KBM-7 (cell line): Measurements from ENCODE around the gene TLX2.
"Not testable (repeated sequence)": the region's sequence is repeated elsewhere in the genome, so short reads cannot be mapped to it uniquely, and the experiment has no call there.

ENCODE experiments used
- DNase-seq: peaks from one replicate; pipeline ENCODE4 v3.0.0-alpha.2; 2015
- in situ Hi-C: fragments of 300-500 bp; cut with MboI; formaldehyde crosslinking; loops from 2 replicates; pipeline ENCODE4 v1.14.3; 2020; ENCODE audit warnings: low sequenced_read_pairs, low pct_unique_long_range_greater_than_20kb, mixed read lengths

TLX2 gene

GRCh38 chr2:74514368-74515270 is at the start of gene TLX2:
TSS of gene TLX2 (plus strand) at chr2:74514450. CDS start at chr2:74514807, 357 bp downstream.
- DNase-seq, result no peak
- in situ Hi-C loops, result no loop called here

- DNase-seq, in situ Hi-C loops: not testable (repeated sequence)
Measured at GRCh38 chr2:74470742-74471141, 43.5 kb upstream of the TLX2 start.

GRCh38 chr2:74471332-74472065 is 42.8 kb upstream of the TLX2 start:
- in situ Hi-C loops, result no loop called here
- no peak for DNase-seq

- DNase-seq, result peak; percentile 95
- in situ Hi-C loops, result no loop called here
Measured at GRCh38 chr2:74472086-74472944, 41.9 kb upstream of the TLX2 start, which contains the start of gene MRPL53. TSS of gene MRPL53 (minus strand) at chr2:74472680. CDS start at chr2:74472660, 20 bp downstream.

DNA sequence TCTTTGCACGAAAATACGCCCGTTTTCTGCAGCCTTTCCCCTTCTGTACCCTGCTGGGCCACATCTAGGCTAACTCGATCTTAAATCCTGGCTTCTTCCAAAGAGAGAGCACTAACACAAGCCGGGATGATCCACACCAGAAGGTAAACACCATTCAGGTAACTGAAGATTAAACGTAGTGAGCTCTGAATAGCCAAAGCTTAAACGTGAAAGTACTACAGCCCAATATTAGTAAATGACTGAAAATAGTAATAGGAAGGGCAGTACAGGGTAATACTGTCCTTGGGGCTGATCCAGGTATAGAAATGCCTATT is 41.3 kb upstream of the TLX2 start:
- DNase-seq, result no peak
- in situ Hi-C loops, result no loop called here

DNA sequence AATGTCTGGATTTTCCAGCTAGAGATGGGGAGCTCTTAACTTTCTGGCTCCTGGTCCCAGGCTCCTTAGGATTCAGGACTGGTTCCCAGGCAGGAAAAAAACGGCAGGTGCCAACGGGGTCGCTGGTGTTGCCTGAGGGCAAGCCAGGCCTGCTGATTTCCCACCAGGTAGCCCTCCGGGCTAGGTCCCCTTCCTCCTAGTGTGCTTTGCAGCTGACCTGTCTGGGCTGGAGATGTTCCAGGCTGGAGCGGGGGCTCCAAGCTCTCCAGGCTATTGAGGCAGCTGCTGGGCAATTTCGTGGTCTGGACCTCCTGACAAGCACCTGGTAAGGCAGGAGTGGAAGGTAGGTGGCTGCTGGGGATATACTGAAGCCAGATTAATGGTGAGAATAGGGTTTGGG is 39.8 kb upstream of the TLX2 start:
- DNase-seq, result no peak

DNA sequence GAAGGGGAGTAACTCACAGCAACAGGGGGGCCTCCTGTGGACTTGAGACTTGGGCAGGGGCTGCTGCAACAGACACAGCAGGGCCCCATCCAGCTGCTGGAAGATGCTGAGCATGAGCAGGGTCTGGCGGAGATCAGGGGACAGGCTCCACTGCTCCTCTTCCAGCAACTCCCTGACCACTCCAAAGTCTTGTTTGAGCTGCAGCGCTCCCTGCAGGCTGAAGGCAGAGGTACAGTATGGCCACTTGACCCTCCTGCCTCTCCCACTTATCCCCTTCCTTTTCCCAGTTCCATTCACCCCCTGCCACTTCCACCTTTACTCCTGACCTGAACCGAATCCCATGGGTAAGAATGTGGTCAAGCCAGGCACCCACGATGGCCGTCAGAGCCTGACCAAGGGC is 39.4 kb upstream of the TLX2 start:
- in situ Hi-C loops, result no loop called here
- DNase-seq, result no peak

More for the DNA sequence above, 39.8 kb upstream of the TLX2 start:
- in situ Hi-C loops, result no loop called here

- no peak for DNase-seq
- in situ Hi-C loops, result loop anchor here (10.0 kb wide), 1 partner anchor 113 kb away; no protein-coding TSS in a partner anchor
Measured at GRCh38 chr2:74481431-74481830, 32.8 kb upstream of the TLX2 start.

GRCh38 chr2:74481961-74482800 is 32.1 kb upstream of the TLX2 start:
- DNase-seq, result no peak
- in situ Hi-C loops, result loop anchor here (10.0 kb wide), 1 partner anchor 113 kb away; no protein-coding TSS in a partner anchor

- in situ Hi-C loops, result loop anchor here (10.0 kb wide), 1 partner anchor 112 kb away; no protein-coding TSS in a partner anchor
- DNase-seq, result peak; percentile 96
Measured at GRCh38 chr2:74482801-74483674, 31.2 kb upstream of the TLX2 start, which contains the start of the genes CCDC142 and TTC31. TSS of gene CCDC142 (minus strand) at chr2:74482998. CDS start at chr2:74482837, 161 bp downstream. TSS of gene TTC31 (plus strand) at chr2:74483081. CDS start at chr2:74483096, 15 bp downstream.

- in situ Hi-C loops, result loop anchor here (10.0 kb wide), 1 partner anchor 111 kb away; no protein-coding TSS in a partner anchor
- not testable (repeated sequence) for DNase-seq
Measured at GRCh38 chr2:74483675-74484164, 30.5 kb upstream of the TLX2 start.

DNA sequence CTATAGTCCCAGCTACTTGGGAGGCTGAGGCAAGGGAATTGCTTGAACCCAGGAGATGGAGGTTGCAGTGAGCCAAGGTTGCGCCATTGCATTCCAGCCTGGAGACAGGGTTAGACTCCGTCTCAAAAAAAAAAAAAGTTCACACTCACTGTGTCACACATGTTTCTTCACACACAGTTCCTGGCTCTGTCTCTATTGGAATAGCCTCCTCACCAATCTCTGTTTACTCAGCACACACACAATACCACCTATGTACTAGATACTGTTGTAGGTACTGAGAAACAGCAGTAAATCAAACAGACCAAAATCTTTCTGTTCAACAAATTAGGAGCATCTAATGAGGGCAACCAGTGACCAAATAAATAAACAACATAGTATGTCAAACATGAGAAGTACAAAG is 28.1 kb upstream of the TLX2 start:
- DNase-seq, result no peak
- in situ Hi-C loops, result loop anchor here (10.0 kb wide), 1 partner anchor 109 kb away; no protein-coding TSS in a partner anchor

DNA sequence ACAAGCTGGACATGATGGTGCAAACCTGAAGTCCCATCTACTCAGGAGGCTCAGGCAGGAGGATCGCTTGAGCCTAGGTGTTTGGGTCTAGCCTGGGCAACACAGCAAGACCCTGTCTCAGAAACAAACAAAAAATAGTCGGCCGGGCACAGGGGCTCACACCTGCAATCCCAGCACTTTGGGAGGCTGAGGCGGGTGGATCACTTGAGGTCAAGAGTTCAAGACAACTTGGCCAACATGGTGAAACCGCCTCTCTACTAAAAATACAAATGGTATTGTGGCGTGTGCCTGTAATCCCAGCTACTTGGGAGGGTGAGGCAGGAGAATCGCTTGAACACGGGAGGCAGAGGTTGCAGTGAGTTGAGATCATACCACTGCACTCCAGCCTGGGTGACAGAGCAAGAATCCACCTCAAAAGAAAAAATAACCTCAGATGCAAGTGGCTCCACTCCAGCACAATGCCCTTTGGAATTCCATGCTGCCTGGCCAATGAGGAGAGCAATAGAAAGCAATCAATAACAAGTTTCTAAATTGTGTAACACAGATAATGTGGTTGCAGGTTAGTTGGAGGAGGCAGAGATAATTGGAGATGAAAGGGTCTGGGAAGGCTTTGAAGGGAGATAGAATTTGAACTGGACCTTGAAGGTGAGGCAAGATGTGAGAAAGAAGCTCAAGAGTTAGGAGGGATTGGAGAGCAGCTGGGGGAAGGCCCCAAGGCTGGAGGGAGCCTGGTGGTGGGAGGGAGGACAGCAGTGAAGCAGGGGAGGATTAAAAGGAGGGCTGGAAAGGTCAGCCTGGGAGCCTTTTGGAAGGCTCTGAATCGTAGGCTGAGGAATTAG is 25.4 kb upstream of the TLX2 start:
- no peak for DNase-seq
- in situ Hi-C loops, result loop anchor here (10.0 kb wide), 1 partner anchor 106 kb away; no protein-coding TSS in a partner anchor

DNA sequence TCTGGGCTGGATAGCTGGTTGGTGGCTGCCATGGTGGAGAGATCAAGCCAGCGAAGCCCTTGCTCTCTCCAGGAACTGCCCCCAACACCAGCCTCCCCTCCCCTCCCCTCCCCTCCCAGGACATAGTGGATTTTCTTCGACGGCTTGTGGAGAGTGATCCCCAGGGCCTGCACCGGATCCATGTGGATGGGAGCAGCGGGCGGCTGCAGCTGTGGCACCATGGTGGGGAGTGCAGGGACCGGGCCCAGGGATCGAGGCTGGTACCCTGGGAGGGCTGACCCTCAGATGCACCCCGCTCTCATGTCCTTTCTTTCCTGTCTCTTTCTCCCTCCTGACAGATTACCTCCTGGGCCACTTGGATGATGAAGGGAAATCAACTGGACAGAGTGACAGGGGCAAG is 24.3 kb upstream of the TLX2 start:
- in situ Hi-C loops, result loop anchor here (10.0 kb wide), 1 partner anchor 105 kb away; no protein-coding TSS in a partner anchor
- no peak for DNase-seq

GRCh38 chr2:74491648-74492544 is 22.4 kb upstream of the TLX2 start:
- in situ Hi-C loops, result no loop called here
- no peak for DNase-seq
